GM18507 (cell line): ENCODE measurements around the gene ALDH3A1.

ENCODE experiments used
- DNase-seq: peaks from one replicate; pipeline ENCODE4 v3.0.0; 2011; ENCODE audit warnings: low read depth; ENCODE audit not compliant: insufficient read length; ENCODE audit errors: extremely low spot score
- FAIRE-seq: peaks from 2 replicates; lab custom pipeline; 2011; peaks lifted over from hg19 to GRCh38; lab: Jason Lieb, UNC

ALDH3A1 gene

GRCh38 chr17:19724501-19725420, 23.3 kb downstream of the ALDH3A1 start:
- FAIRE-seq (no peak), DNase-seq (no peak)

- DNase-seq: no peak
- no peak for FAIRE-seq
These were observed 24.1 kb downstream of the ALDH3A1 start for GRCh38 chr17:19723964-19724363.

GRCh38 chr17:19720631-19721426, 27.3 kb downstream of the ALDH3A1 start:
- no peak for DNase-seq
- peak; percentile 29 for FAIRE-seq

DNA sequence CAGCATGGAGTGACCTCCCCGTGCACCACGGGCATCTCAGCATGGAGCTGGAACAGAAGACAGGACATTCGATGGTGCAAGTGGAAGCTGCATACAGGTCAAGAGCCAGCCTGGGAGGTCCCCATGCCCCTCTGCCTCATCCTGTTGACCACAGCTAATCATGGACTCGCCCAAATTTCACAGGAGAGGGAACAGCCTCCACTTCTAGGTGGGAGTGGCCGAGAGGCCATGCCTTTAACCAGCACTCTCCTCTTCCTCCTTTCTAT, 28.0 kb downstream of the ALDH3A1 start:
- FAIRE-seq (no peak), DNase-seq (no peak)

DNA sequence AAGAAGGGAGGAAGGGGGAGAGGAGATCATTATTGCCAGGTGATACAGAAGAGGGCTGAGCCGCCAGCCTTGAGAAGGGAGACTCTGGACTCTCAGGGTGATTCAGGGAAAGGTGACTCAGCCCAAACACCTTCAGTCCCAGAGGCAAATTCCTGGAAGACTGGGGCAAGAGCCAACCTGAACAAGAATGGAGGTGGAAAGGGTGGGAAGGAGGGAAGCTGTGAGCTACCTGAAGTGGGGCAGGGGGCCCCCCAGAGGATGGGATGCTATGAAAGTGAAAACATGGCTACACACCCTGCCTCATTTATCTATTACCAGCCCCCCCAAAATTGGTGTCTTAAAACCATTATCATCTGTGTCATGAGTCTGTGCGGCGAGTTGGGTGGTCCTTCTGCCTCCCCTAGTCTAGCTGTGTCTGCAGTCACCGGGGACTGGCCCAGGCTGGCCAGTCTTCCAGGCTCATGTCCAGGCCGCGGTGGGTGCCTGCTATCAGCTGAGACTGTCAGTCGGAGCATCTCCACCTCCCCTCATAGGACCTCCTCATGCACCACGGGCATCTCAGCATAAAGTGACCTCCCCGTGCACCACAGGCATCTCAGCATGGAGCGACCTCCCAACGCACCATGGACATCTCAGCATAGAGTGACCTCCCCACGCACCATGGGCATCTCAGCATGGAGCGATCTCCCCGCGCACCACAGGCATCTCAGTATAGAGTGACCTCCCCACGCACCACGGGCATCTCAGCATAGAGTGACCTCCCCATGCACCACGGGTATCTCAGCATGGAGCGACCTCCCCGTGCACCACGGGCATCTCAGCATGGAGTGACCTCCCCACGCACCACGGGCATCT, 28.5 kb downstream of the ALDH3A1 start:
- DNase-seq (no peak), FAIRE-seq (no peak)

DNA sequence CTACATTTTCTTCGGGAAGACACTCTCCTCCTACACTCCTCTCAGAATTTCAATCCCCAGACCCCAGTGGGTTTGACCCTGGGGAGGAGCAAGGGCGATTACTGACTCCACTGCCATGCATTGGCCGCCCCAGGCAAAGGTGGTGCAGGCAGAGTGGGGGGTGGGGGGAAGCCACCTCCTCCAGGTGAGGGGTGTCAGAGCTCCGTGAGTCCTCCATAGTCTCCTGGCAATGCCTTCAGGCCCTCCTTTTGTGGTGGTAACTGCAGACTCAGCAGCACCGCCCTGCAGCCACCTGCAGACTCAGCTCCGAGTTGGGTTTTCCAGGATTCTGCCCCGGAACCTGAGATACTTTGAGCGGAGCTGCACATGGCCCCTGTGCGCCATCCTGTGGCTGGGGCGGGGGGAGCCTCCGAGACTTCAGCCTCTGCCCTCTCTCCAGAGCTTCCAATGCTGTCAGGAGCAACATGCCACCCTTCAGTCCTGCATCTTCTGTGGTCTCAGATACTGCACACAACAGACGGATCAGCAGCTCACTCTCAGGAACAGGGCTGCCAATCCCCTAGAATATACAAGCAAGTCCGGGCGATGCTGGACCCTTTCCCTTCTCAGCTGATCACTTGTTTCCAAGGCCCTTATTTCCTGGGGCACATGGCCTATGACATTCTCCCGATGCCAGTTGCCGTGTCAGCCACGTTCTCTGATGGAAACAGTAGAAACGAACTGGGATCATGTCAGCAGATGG, 29.3 kb downstream of the ALDH3A1 start:
- DNase-seq (no peak), FAIRE-seq (no peak)

- DNase-seq (no peak), FAIRE-seq (no peak)
These were observed 30.0 kb downstream of the ALDH3A1 start for GRCh38 chr17:19718041-19718612.

- no peak for FAIRE-seq
- DNase-seq: no peak
These were observed 30.6 kb downstream of the ALDH3A1 start for GRCh38 chr17:19717411-19717908.

GRCh38 chr17:19717031-19717360, 31.1 kb downstream of the ALDH3A1 start:
- DNase-seq (no peak), FAIRE-seq (no peak)

- FAIRE-seq (no peak), DNase-seq (no peak)
These were observed 31.7 kb downstream of the ALDH3A1 start, which contains the start of gene SLC47A2 for GRCh38 chr17:19716108-19717030. Gene SLC47A2, minus strand, starts transcription at chr17:19716584. Its CDS starts 29 bp downstream, at chr17:19716555.

DNA sequence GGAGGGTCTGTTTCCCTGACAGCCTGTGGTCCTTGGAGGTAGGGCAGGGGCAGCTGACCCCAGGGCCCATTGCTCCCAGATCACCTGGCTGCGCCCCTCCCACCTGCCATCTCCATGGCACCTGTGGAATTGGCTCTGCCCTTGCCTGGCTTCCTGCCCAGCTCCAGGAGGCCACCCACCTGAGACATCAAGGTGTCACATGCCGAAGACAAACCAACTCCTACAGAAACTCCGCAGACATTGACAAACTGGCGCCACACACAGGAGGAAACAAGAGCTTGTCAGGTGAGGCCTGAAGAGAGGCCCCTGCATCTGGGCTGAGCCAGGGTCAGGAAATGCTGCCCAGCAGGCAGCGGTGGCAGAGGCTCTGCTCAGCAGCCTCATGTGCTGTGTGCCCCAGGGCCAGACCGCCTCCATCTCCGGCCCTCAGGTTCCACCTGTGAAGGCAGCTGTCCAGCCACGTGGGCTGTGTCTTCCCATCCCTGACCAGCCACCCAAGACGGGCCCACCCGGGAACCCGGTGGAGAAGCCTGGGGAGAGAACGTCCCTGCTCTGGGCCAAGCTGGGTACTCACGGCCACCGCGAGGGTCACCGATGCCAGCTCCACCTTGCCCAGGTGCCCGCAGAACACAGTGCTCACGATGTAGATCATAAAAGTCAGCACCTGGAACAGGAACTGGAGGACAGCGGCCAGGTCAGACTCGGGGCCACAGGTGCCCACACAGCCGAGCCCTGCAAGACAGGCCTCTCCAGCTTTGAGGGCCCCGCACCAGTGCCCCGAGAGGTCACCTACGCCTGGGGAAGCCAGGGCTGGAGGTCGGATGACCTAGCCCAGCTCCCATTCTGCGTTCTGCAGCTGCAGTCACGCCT, 33.3 kb downstream of the ALDH3A1 start:
- FAIRE-seq: no peak
- DNase-seq: no peak

DNA sequence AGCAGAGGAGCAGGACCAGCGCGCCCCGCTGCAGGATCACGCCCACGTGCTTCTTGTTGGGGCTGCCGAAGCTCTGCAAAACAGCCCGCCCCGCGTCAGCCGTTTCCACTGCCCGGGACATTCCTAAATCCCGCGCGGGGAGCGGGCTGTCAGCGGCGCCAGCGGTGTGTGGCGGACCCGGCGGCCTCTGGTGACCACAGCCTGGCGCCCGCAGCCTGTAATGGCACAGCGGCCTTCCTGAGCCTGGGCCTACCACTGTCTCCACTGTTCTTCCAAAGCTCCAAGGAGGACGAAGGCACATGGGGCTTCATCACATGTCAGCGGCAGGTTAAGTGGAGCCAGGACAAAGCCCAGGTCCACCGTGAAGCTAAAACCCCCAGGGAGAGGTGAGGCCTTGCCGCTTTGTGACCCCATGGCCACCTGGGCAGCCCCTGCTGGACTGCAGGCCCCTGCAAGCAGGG, 34.2 kb downstream of the ALDH3A1 start:
- FAIRE-seq (no peak), DNase-seq (no peak)

- no peak for FAIRE-seq
- no peak for DNase-seq
These were observed 34.6 kb downstream of the ALDH3A1 start for GRCh38 chr17:19713462-19713861.

GRCh38 chr17:19712436-19713004, 35.6 kb downstream of the ALDH3A1 start:
- FAIRE-seq: no peak

GRCh38 chr17:19709841-19710240, 38.3 kb downstream of the ALDH3A1 start:
- DNase-seq (no peak), FAIRE-seq (no peak)

More at GRCh38 chr17:19712436-19713004, 35.6 kb downstream of the ALDH3A1 start:
- DNase-seq: no peak

DNA sequence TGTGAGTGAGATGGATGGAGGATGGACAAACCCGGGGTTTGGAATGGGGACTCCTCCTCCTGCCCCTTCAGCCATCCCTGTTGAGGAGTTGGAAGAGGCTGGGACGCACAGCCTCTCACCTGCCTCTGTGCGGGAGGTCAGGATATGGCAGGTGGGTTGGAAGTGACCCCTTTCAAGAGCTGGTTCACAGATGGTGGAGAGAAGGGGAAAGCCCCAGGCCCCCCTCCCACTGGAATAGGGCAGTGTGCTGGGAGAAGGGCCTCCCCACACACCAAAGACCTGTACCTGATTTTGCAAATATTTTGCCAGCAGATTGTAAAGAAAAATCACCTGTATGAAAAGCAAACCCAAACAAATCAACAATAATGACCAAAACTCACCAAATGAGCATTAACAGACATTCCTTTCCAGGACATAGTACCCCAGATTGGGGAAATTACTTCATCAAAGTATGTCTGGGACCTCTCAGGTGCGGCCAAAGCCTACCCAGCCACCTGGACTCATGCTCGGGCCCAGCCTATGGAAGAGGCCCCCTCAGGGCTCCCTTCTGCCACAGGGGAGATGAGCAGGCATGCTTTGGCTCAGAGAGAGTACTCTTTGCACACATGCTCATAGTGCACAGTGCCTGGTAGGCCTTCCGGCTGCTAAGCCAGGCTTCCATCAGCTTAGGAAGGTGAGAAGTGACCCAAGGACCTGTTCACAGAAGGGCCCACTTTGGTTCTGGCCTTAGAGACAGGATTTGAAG, 39.5 kb downstream of the ALDH3A1 start:
- no peak for FAIRE-seq

More for the DNA sequence above, 39.5 kb downstream of the ALDH3A1 start:
- DNase-seq: no peak
